ENCODE results near the gene TUFT1. TPM values are rescaled to one million over a fixed set of nuclear protein-coding genes. Genes with fewer than 3 reads are reported as not detected.

The TUFT1 gene
- total RNA-seq, 2 donors from 2014 or later = 4.3 to 7.9 TPM

DNA sequence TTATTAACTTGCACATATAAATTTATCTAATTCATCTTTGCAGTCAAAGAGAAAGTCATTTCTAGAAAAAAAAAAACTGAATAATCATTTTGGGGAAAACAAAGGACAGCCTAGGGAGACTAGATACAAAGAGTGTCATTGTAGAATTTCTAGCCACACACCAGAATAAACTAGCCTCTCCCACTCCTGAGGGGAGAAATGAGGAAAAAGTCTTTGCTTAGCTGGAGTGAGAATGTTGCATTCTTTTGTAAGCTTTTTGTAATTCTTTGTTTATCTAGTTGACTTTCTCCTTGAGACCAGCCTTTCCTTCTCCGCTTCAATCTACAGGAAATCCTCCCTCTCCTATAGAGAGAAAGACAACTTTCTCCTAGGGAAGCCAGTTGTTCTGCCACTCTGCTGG is 44.8 kb upstream of the TUFT1 start:
- Histone ChIP-seq H3K4me3 (no peak overlapping the region), H3K4me1 (no peaks in the 10 kb centered on the region), H3K27me3 (no peaks in the 10 kb centered on the region), H3K27ac (no peak overlapping the region), H3K36me3 (no peaks in the 10 kb centered on the region), H3K9me3 (no peaks in the 10 kb centered on the region)
- DNase-seq (ENCODE audit: low spot score) = no peak
- TF ChIP-seq, protein P1, sequence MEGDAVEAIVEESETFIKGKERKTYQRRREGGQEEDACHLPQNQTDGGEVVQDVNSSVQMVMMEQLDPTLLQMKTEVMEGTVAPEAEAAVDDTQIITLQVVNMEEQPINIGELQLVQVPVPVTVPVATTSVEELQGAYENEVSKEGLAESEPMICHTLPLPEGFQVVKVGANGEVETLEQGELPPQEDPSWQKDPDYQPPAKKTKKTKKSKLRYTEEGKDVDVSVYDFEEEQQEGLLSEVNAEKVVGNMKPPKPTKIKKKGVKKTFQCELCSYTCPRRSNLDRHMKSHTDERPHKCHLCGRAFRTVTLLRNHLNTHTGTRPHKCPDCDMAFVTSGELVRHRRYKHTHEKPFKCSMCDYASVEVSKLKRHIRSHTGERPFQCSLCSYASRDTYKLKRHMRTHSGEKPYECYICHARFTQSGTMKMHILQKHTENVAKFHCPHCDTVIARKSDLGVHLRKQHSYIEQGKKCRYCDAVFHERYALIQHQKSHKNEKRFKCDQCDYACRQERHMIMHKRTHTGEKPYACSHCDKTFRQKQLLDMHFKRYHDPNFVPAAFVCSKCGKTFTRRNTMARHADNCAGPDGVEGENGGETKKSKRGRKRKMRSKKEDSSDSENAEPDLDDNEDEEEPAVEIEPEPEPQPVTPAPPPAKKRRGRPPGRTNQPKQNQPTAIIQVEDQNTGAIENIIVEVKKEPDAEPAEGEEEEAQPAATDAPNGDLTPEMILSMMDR (IDR thresholded peaks at IDR 0.05) = no peak

DNA sequence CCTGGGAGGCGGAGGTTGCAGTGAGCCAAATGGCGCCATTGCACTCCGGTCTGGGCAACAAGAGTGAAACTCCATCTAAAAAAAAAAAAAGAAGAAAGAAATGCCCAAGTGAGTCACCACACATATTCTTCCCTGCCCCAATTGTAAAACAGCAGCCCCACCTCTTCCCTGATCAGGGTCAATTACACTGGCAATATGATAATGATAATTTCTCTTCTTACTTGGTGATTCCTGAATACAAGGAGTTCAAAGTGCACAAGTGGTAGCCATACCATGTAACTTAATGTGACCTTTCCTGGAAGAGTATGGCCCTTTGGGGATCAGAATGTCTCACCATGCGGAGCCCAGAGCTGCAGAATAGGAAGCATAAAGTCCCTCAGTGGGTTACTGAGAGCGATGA is 40.7 kb upstream of the TUFT1 start:
- H3K27ac ChIP-seq = no peak overlapping the region
- H3K4me3 ChIP-seq = no peak overlapping the region
- no peaks in the 10 kb centered on the region for H3K9me3 ChIP-seq
- TF ChIP-seq, protein P1 (IDR thresholded peaks at IDR 0.05) = no peak
- no peaks in the 10 kb centered on the region for H3K36me3 ChIP-seq
- H3K4me1 ChIP-seq = no peaks in the 10 kb centered on the region
- H3K27me3 ChIP-seq = no peaks in the 10 kb centered on the region
- no peak for DNase-seq (ENCODE audit: low spot score)

DNA sequence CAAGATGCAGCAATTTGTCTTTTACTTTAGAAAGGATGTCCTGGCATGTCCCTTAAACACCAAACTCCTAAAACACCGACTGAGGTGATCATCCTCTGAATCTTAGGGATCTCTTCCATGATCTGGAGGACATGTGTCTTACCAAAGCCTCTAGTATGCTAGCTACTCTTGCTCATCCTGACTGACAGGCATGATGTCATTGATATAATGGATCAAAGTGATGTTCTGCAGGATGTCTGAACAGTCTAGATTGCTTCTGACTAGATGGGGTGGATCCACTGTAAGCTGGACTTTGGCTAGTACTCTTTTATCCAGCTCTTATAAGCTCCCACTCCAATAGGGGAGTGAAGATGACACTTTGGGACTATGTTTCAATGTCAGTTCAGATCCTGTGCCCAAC is 40.2 kb upstream of the TUFT1 start:
- Histone ChIP-seq H3K9me3 (no peaks in the 10 kb centered on the region), H3K36me3 (no peaks in the 10 kb centered on the region), H3K4me3 (no peak overlapping the region), H3K27ac (no peak overlapping the region), H3K27me3 (no peaks in the 10 kb centered on the region), H3K4me1 (no peaks in the 10 kb centered on the region)
- TF ChIP-seq, protein P1 (IDR thresholded peaks at IDR 0.05) = no peak
- DNase-seq (ENCODE audit: low spot score) = no peak

DNA sequence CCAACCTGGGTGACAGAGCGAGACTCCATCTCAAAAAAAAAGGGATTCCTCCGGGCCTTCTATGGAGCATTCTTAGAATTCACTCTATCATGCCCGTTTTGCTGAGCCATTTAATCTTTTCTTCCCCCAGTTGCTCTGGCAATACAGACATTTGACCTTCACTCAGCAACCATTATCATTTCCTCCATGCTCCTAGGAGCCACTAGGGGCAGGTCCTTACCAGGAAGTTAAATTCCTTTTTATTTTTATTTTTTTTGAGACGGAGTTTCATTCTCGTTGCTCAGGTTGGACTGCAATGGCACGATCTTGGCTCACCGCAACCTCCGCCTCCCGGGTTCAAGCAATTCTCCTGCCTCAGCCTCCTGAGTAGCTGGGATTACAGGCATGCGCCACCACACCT is 38.6 kb upstream of the TUFT1 start:
- no peaks in the 10 kb centered on the region for H3K9me3 ChIP-seq
- no peak overlapping the region for H3K27ac ChIP-seq
- H3K36me3 ChIP-seq = no peaks in the 10 kb centered on the region
- TF ChIP-seq, protein P1 (IDR thresholded peaks at IDR 0.05) = no peak
- DNase-seq (ENCODE audit: low spot score) = no peak
- H3K4me1 ChIP-seq = no peaks in the 10 kb centered on the region
- no peaks in the 10 kb centered on the region for H3K27me3 ChIP-seq
- no peak overlapping the region for H3K4me3 ChIP-seq

DNA sequence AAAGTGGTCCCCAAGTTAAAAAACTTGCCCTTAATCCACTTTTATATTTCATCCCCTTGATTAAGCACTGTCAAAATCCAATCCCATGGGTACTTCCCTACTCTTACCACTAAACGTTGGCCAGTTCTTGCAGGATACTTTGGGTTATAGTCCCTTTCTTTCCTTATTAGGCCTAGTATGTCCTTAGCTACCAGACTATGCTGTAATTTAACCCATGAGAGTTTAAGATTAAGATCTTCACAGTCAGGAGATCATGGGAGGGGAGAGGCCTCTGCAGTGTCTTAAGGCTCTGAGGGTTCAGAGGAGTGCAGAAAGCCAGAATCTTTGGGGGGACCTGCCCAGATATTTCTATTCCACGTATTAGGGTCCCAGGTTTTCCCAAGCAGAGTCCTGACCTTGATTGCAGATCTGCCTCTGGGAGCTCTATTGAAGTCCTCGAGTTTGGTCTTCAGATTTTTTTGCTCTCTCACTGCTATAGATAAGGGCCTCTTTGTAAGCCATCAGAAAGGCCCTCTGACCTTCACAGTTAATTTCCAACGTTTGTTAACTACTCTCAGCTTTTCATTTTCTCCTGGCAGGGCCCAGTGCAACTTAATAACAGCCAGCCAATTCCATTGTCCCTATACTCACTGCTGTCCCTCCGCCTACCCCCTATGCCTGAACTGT is 37.9 kb upstream of the TUFT1 start:
- H3K36me3 ChIP-seq = no peaks in the 10 kb centered on the region
- no peaks in the 10 kb centered on the region for H3K4me1 ChIP-seq
- no peaks in the 10 kb centered on the region for H3K9me3 ChIP-seq
- H3K27me3 ChIP-seq = no peaks in the 10 kb centered on the region
- no peak overlapping the region for H3K4me3 ChIP-seq
- H3K27ac ChIP-seq = no peak overlapping the region
- DNase-seq (ENCODE audit: low spot score) = no peak
- TF ChIP-seq, protein P1 (IDR thresholded peaks at IDR 0.05) = no peak

Data from right atrium auricular region (tissue), 2 donors.